DND-41 (cell line): ENCODE results near the gene DIAPH1.

Experiments
- EZH2 ChIP-seq: IDR thresholded peaks from 3 replicates; pipeline ENCODE4 v1.6.1; 2012; ENCODE audit warnings: borderline replicate concordance, low read depth, mild to moderate bottlenecking, moderate library complexity, low read length, inconsistent platforms; ENCODE audit not compliant: severe bottlenecking
- TF ChIP-seq, protein P1 (sequence below): IDR thresholded peaks from 2 replicates; pipeline ENCODE4 v1.5.1; 2012; ENCODE audit warnings: borderline replicate concordance, low read length, moderate library complexity, mild to moderate bottlenecking; ENCODE audit not compliant: poor library complexity, severe bottlenecking; ENCODE audit errors: extremely low read depth

GRCh38 chr5:141484641-141485311 lies 134.0 kb downstream of the DIAPH1 start, which contains the start of gene PCDHGC4:
- TF ChIP-seq, protein P1, sequence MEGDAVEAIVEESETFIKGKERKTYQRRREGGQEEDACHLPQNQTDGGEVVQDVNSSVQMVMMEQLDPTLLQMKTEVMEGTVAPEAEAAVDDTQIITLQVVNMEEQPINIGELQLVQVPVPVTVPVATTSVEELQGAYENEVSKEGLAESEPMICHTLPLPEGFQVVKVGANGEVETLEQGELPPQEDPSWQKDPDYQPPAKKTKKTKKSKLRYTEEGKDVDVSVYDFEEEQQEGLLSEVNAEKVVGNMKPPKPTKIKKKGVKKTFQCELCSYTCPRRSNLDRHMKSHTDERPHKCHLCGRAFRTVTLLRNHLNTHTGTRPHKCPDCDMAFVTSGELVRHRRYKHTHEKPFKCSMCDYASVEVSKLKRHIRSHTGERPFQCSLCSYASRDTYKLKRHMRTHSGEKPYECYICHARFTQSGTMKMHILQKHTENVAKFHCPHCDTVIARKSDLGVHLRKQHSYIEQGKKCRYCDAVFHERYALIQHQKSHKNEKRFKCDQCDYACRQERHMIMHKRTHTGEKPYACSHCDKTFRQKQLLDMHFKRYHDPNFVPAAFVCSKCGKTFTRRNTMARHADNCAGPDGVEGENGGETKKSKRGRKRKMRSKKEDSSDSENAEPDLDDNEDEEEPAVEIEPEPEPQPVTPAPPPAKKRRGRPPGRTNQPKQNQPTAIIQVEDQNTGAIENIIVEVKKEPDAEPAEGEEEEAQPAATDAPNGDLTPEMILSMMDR, result no peak
- no peak for TF ChIP-seq EZH2
